Esophagus muscularis mucosa (tissue), 4 donors: Measurements from ENCODE around the gene GRB14.

Experiments
- EP300 ChIP-seq: sonication (generic); formaldehyde crosslinking; IDR thresholded peaks from one replicate; pipeline ENCODE4 v1.6.1; 2017; ENCODE audit warnings: antibody characterized with exemption
- POLR2AphosphoS5 ChIP-seq, 2 donors: sonication (generic); formaldehyde crosslinking; IDR thresholded peaks; one replicate each; pipeline ENCODE4 v1.6.1; 2017; ENCODE audit warnings: antibody characterized with exemption in 2 of 2
- TF ChIP-seq, protein P1 (sequence below), 3 experiments: fragments of 200-600 bp in 2 of 3; fragments of 450-650 bp in 1 of 3; sonication (generic) in 2 of 3; IDR thresholded peaks; one replicate each; pipeline ENCODE4 v1.5.1; 2017 to 2019; ENCODE audit warnings: antibody characterized with exemption in 3 of 3, mild to moderate bottlenecking in 2 of 3, moderate library complexity in 1 of 3

DNA sequence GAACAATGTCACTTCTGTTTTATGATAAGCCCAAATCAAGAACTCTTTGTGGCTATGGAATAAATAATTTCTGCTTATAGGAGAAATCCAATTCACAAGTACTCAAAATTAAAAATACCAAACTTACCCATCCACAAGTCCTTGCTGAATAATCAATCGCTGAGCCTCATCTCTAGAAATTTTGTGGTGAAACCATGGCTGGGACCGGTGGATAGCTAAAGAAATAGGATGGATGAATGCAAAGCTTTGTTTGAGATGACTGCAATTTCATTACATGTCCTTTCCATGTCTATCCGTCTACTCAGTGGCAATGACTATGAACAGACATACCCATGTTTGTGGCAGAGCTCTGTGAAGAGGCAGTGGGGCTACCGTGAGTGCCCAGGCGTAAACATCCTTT is 124.4 kb downstream of the GRB14 start:
- TF ChIP-seq, protein P1, sequence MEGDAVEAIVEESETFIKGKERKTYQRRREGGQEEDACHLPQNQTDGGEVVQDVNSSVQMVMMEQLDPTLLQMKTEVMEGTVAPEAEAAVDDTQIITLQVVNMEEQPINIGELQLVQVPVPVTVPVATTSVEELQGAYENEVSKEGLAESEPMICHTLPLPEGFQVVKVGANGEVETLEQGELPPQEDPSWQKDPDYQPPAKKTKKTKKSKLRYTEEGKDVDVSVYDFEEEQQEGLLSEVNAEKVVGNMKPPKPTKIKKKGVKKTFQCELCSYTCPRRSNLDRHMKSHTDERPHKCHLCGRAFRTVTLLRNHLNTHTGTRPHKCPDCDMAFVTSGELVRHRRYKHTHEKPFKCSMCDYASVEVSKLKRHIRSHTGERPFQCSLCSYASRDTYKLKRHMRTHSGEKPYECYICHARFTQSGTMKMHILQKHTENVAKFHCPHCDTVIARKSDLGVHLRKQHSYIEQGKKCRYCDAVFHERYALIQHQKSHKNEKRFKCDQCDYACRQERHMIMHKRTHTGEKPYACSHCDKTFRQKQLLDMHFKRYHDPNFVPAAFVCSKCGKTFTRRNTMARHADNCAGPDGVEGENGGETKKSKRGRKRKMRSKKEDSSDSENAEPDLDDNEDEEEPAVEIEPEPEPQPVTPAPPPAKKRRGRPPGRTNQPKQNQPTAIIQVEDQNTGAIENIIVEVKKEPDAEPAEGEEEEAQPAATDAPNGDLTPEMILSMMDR (IDR thresholded peaks at IDR 0.05): no peak
- TF ChIP-seq POLR2AphosphoS5 (IDR thresholded peaks at IDR 0.05) (no peak), EP300 (no peak)
